ENCODE results near the gene FDX1. TPM values are rescaled to one million over a fixed set of nuclear protein-coding genes. Genes with fewer than 3 reads are reported as not detected.
A peak's percentile ranks its signal among the peaks of the same experiment; 100 is the strongest.

Gene FDX1
- total RNA-seq, 1 experiment from 2014 or later, result 14.5 TPM

- no peak for TF ChIP-seq CTCF (IDR thresholded peaks at IDR 0.05 in 2 of 3, conservative IDR thresholded peaks at IDR 0.05 in 1 of 3; ENCODE audit: borderline replicate concordance in 1 of 3, insufficient read depth in 1 of 3, low read depth in 2 of 3, low read length in 2 of 3)
- TF ChIP-seq, protein P1, sequence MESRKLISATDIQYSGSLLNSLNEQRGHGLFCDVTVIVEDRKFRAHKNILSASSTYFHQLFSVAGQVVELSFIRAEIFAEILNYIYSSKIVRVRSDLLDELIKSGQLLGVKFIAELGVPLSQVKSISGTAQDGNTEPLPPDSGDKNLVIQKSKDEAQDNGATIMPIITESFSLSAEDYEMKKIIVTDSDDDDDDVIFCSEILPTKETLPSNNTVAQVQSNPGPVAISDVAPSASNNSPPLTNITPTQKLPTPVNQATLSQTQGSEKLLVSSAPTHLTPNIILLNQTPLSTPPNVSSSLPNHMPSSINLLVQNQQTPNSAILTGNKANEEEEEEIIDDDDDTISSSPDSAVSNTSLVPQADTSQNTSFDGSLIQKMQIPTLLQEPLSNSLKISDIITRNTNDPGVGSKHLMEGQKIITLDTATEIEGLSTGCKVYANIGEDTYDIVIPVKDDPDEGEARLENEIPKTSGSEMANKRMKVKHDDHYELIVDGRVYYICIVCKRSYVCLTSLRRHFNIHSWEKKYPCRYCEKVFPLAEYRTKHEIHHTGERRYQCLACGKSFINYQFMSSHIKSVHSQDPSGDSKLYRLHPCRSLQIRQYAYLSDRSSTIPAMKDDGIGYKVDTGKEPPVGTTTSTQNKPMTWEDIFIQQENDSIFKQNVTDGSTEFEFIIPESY (IDR thresholded peaks at IDR 0.05; ENCODE audit: extremely low read depth, insufficient replicate concordance, low read length), result no peak
These were observed 1.7 kb upstream of the FDX1 start (continued) for GRCh38 chr11:110428040-110428439.

DNA sequence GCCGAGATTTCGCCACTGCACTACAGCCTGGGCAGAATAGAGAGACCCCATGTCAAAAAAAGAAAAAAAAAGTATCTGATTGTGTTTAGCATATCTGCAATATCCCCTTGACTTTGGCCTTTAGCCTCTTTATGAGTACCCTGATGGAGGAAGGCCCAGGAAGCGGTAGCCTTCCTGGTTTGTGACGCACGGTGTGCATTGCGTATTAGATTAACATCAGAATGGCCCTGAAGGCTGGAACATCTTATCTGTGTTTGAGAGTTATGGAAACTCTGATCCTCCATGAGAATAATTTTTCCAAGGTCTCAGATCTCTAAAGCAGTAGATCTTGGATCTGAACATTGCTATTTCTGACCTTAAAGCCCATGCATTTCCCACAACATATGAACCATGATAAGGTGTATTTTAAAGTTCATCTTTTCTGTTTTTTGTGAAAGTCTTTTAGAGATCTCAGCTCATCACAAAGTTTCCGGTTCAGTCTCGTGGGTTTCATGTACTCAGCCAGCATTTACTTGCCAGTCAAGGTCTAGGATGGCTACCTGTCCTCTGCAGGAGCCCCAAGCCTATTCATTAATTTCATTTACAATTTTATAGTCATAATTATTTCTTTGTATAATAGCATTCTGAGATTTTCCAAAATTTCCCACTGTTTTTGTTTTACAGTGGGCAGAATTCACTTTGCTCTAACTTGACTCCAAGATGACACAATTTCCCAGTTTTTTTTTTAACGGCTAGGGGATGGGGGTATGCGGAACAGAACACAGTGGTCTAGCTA is 605 bp upstream of the FDX1 start:
- ATAC-seq (no peak), DNase-seq (ENCODE audit: low read depth, low spot score) (no peak)
- H3K9ac ChIP-seq (ENCODE audit: low read length), result peak overlapping the region; percentile 81
- peaks cover 30 to 44% of the 10 kb centered on the region in 2 experiments for H3K4me1 ChIP-seq (ENCODE audit: control insufficient read depth in 1 of 2, insufficient read depth in 2 of 2, low read length in 2 of 2)
- POLR2A ChIA-PET, result no interaction called here
- RAD21 ChIA-PET (ENCODE audit: low non-redundant PET in 1 of 2, low total read pairs in 2 of 2, uncharacterized antibody in 2 of 2, unreplicated experiment in 2 of 2), result no interaction called here
- H3K9me3 ChIP-seq (ENCODE audit: control insufficient read depth in 1 of 2, insufficient read depth in 1 of 2, low read depth in 1 of 2, low read length in 2 of 2), result no peaks in the 10 kb centered on the region
- H3K79me2 ChIP-seq (ENCODE audit: insufficient read depth, low read length), result peaks cover 38% of the 10 kb centered on the region
- CTCF ChIA-PET, result interaction anchor here (0.7 to 2.9 kb wide), 5 partner anchors 14 to 227 kb away, joined by 3 to 12 read pairs (median 3); no protein-coding TSS in a partner anchor
- intact Hi-C loops (cut with micrococcal nuclease), result no loop called here
- H3K27me3 ChIP-seq (ENCODE audit: insufficient read depth, low read length), result no peaks in the 10 kb centered on the region
- no peaks in the 10 kb centered on the region for H4K20me1 ChIP-seq (ENCODE audit: insufficient read depth)
- peak overlapping the region; percentile 96 for H3K4me2 ChIP-seq (ENCODE audit: low read length)
- peak overlapping the region; percentile 99 for H2AFZ ChIP-seq (ENCODE audit: low read depth, low read length, poor library complexity, severe bottlenecking)
- H3K36me3 ChIP-seq (ENCODE audit: control insufficient read depth in 1 of 2, insufficient read depth in 2 of 2, low read length in 2 of 2), result no peaks in the 10 kb centered on the region
- no peak for TF ChIP-seq ELF1 (IDR thresholded peaks at IDR 0.05; ENCODE audit: borderline replicate concordance, low read depth)
- no peak for TF ChIP-seq RAD21 (IDR thresholded peaks at IDR 0.05; ENCODE audit: low read depth)
- TF ChIP-seq YY1 (IDR thresholded peaks at IDR 0.05; ENCODE audit: extremely low read depth, insufficient replicate concordance, low read depth, low read length), result no peak
- TF ChIP-seq CBX3 (IDR thresholded peaks at IDR 0.05; ENCODE audit: low read depth), result no peak
- TF ChIP-seq, protein P2, sequence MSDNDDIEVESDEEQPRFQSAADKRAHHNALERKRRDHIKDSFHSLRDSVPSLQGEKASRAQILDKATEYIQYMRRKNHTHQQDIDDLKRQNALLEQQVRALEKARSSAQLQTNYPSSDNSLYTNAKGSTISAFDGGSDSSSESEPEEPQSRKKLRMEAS (IDR thresholded peaks at IDR 0.05), result no peak
- TF ChIP-seq, protein P3, sequence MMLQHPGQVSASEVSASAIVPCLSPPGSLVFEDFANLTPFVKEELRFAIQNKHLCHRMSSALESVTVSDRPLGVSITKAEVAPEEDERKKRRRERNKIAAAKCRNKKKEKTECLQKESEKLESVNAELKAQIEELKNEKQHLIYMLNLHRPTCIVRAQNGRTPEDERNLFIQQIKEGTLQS (IDR thresholded peaks at IDR 0.05), result no peak
- TF ChIP-seq FOSL1 (IDR thresholded peaks at IDR 0.05; ENCODE audit: low read depth), result no peak
- TF ChIP-seq, protein P1 (IDR thresholded peaks at IDR 0.05; ENCODE audit: extremely low read depth, insufficient replicate concordance, low read length), result no peak
- TF ChIP-seq EZH2 (IDR thresholded peaks at IDR 0.05), result no peak
- H3K9me2 ChIP-seq (ENCODE audit: insufficient read depth), result no peaks in the 10 kb centered on the region
- H3K27ac ChIP-seq (ENCODE audit: low read depth, low read length), result peak overlapping the region; percentile 84
- peak overlapping the region; percentile 72 to 89 for H3K4me3 ChIP-seq (replicated peaks in 1 of 2; ENCODE audit: low read depth in 1 of 2, low read length in 2 of 2)
- no TSS peak for BruUV-seq (replicated peaks)

Measured in HCT116 (cell line).